ENCODE results near the gene CNTN4.

CNTN4 gene

GRCh38 chr3:2133146-2133545, 34.5 kb downstream of the CNTN4 start:
- Histone ChIP-seq H3K4me3 (ENCODE audit: low read depth in 1 of 2, low read length in 2 of 2) (no peak overlapping the region), H3K79me2 (ENCODE audit: insufficient read depth, low read length) (no peaks in the 10 kb centered on the region), H2AFZ (ENCODE audit: low read depth, low read length) (no peak overlapping the region), H3K27me3 (ENCODE audit: insufficient read depth, low read length, poor library complexity) (no peaks in the 10 kb centered on the region), H3K27ac (ENCODE audit: low read length) (no peak overlapping the region), H4K20me1 (ENCODE audit: insufficient read depth, low read length) (no peaks in the 10 kb centered on the region), H3K9ac (ENCODE audit: low read depth, low read length) (no peak overlapping the region), H3K4me1 (ENCODE audit: insufficient read depth, low read length) (no peaks in the 10 kb centered on the region), H3K9me3 (ENCODE audit: insufficient read depth, low read length, severe bottlenecking) (no peaks in the 10 kb centered on the region), H3K4me2 (ENCODE audit: insufficient read depth, low read length) (no peak overlapping the region), H3K36me3 (ENCODE audit: insufficient read depth, low read length) (no peaks in the 10 kb centered on the region)
- ATAC-seq (ENCODE audit: insufficient read depth, low read depth) (no peak), DNase-seq (no peak)
- no peak for TF ChIP-seq EZH2 (IDR thresholded peaks at IDR 0.05; ENCODE audit: borderline replicate concordance, low read depth, low read length, severe bottlenecking)
- TF ChIP-seq, protein P1, sequence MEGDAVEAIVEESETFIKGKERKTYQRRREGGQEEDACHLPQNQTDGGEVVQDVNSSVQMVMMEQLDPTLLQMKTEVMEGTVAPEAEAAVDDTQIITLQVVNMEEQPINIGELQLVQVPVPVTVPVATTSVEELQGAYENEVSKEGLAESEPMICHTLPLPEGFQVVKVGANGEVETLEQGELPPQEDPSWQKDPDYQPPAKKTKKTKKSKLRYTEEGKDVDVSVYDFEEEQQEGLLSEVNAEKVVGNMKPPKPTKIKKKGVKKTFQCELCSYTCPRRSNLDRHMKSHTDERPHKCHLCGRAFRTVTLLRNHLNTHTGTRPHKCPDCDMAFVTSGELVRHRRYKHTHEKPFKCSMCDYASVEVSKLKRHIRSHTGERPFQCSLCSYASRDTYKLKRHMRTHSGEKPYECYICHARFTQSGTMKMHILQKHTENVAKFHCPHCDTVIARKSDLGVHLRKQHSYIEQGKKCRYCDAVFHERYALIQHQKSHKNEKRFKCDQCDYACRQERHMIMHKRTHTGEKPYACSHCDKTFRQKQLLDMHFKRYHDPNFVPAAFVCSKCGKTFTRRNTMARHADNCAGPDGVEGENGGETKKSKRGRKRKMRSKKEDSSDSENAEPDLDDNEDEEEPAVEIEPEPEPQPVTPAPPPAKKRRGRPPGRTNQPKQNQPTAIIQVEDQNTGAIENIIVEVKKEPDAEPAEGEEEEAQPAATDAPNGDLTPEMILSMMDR (IDR thresholded peaks at IDR 0.05; ENCODE audit: borderline replicate concordance, extremely low read depth, low read length, poor library complexity, severe bottlenecking) = no peak

DNA sequence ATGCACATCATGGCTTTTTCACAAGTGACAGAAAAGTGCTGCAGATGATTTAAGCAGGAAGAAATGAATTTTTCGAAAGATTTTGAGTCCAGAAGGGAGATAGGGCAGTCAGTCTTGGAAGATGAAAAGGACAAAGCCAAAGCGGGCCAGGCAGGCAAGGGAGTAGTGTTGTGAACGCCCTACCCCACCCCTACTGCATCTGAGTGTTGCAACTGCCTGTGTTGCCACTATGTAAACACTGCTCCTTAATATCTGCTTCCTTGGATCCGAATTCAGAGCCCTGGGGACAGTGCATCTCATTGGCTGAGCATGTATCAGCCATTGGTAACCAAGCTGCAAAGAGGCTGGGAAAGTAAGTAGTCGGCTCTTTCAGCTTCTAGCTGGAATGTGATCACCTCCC, 39.0 kb downstream of the CNTN4 start:
- Histone ChIP-seq H3K36me3 (ENCODE audit: insufficient read depth, low read length) (no peaks in the 10 kb centered on the region), H3K27me3 (ENCODE audit: insufficient read depth, low read length, poor library complexity) (no peaks in the 10 kb centered on the region), H4K20me1 (ENCODE audit: insufficient read depth, low read length) (no peaks in the 10 kb centered on the region), H3K9me3 (ENCODE audit: insufficient read depth, low read length, severe bottlenecking) (no peaks in the 10 kb centered on the region), H3K79me2 (ENCODE audit: insufficient read depth, low read length) (no peaks in the 10 kb centered on the region), H3K4me2 (ENCODE audit: insufficient read depth, low read length) (no peak overlapping the region), H2AFZ (ENCODE audit: low read depth, low read length) (no peak overlapping the region), H3K27ac (ENCODE audit: low read length) (no peak overlapping the region), H3K9ac (ENCODE audit: low read depth, low read length) (no peak overlapping the region), H3K4me1 (ENCODE audit: insufficient read depth, low read length) (no peaks in the 10 kb centered on the region), H3K4me3 (ENCODE audit: low read depth in 1 of 2, low read length in 2 of 2) (no peak overlapping the region)
- TF ChIP-seq, protein P1 (IDR thresholded peaks at IDR 0.05; ENCODE audit: borderline replicate concordance, extremely low read depth, low read length, poor library complexity, severe bottlenecking) = no peak
- no peak for TF ChIP-seq EZH2 (IDR thresholded peaks at IDR 0.05; ENCODE audit: borderline replicate concordance, low read depth, low read length, severe bottlenecking)
- ATAC-seq (ENCODE audit: insufficient read depth, low read depth) (no peak), DNase-seq (no peak)

- H3K9me3 ChIP-seq (ENCODE audit: insufficient read depth, low read length, severe bottlenecking) = no peaks in the 10 kb centered on the region
- H3K4me2 ChIP-seq (ENCODE audit: insufficient read depth, low read length) = no peak overlapping the region
- no peaks in the 10 kb centered on the region for H3K36me3 ChIP-seq (ENCODE audit: insufficient read depth, low read length)
- no peaks in the 10 kb centered on the region for H3K4me1 ChIP-seq (ENCODE audit: insufficient read depth, low read length)
- H3K27me3 ChIP-seq (ENCODE audit: insufficient read depth, low read length, poor library complexity) = no peaks in the 10 kb centered on the region
- no peak overlapping the region for H3K9ac ChIP-seq (ENCODE audit: low read depth, low read length)
- H2AFZ ChIP-seq (ENCODE audit: low read depth, low read length) = no peak overlapping the region
- H3K27ac ChIP-seq (ENCODE audit: low read length) = no peak overlapping the region
- no peaks in the 10 kb centered on the region for H3K79me2 ChIP-seq (ENCODE audit: insufficient read depth, low read length)
- ATAC-seq (ENCODE audit: insufficient read depth, low read depth) (no peak), DNase-seq (no peak)
- no peak overlapping the region for H3K4me3 ChIP-seq (ENCODE audit: low read depth in 1 of 2, low read length in 2 of 2)
- H4K20me1 ChIP-seq (ENCODE audit: insufficient read depth, low read length) = no peaks in the 10 kb centered on the region
- no peak for TF ChIP-seq EZH2 (IDR thresholded peaks at IDR 0.05; ENCODE audit: borderline replicate concordance, low read depth, low read length, severe bottlenecking)
- TF ChIP-seq, protein P1 (IDR thresholded peaks at IDR 0.05; ENCODE audit: borderline replicate concordance, extremely low read depth, low read length, poor library complexity, severe bottlenecking) = no peak
Measured at GRCh38 chr3:2141482-2141881, 42.8 kb downstream of the CNTN4 start.

Measured in DND-41 (cell line).